ENCODE results near the gene MTMR12. TPM values are rescaled to one million over a fixed set of nuclear protein-coding genes. Genes with fewer than 3 reads are reported as not detected.

Gene MTMR12
- total and polyA plus RNA-seq, 2 donors (not counting 3 experiments of a cell fraction or from before 2014, with no cell fraction given), result 18.2 to 38.6 TPM

- Histone ChIP-seq H2AFZ (ENCODE audit: low read depth, low read length) (no peak overlapping the region), H3K79me2 (ENCODE audit: control insufficient read depth, insufficient read depth, low read length) (no peaks in the 10 kb centered on the region), H3K36me3 (ENCODE audit: control insufficient read depth in 2 of 2, extremely low read depth in 1 of 2, insufficient read depth in 2 of 2, low read length in 2 of 2) (peaks cover 6 to 11% of the 10 kb centered on the region in 2 experiments), H3K4me3 (replicated peaks in 1 of 3; ENCODE audit: insufficient read depth in 1 of 3, low read depth in 1 of 3, low read length in 3 of 3) (no peak overlapping the region), H3K27ac (ENCODE audit: insufficient read depth, low read depth, low read length) (no peak overlapping the region), H4K20me1 (replicated peaks; ENCODE audit: control insufficient read depth, extremely low read depth, insufficient read depth, low read length) (no peaks in the 10 kb centered on the region), H3K4me1 (ENCODE audit: control insufficient read depth, extremely low read depth, insufficient read depth, low read length) (peaks cover 21% of the 10 kb centered on the region), H3K4me2 (ENCODE audit: insufficient read depth, low read length) (no peak overlapping the region), H3K27me3 (ENCODE audit: control insufficient read depth in 2 of 2, insufficient read depth in 2 of 2, low read length in 2 of 2) (no peaks in the 10 kb centered on the region), H3K9me3 (replicated peaks; ENCODE audit: control insufficient read depth, insufficient read depth, low read length) (no peaks in the 10 kb centered on the region), H3K9me1 (replicated peaks; ENCODE audit: control insufficient read depth, extremely low read depth, insufficient read depth, low read length) (no peaks in the 10 kb centered on the region), H3K9ac (replicated peaks; ENCODE audit: extremely low read depth, insufficient read depth, low read length) (no peak overlapping the region)
- DNase-seq (ENCODE audit: low read depth, low spot score) (no peak), FAIRE-seq (no peak)
- intact Hi-C loops (cut with micrococcal nuclease) (no loop called here), dilution Hi-C loops (cut with MboI; ENCODE audit: extremely low pct_ligation_motif_present, low sequenced_read_pairs) (no loop called here)
- no TSS peak for BruUV-seq (replicated peaks)
- POLR2A ChIA-PET, result no interaction called here
- TF ChIP-seq JUN (IDR thresholded peaks at IDR 0.05; ENCODE audit: borderline replicate concordance, insufficient read depth, insufficient read length, low read depth) (no peak), FOS (IDR thresholded peaks at IDR 0.05; ENCODE audit: borderline replicate concordance, insufficient read depth, low read length) (no peak), MYC (IDR thresholded peaks at IDR 0.05; ENCODE audit: low read depth, low read length) (no peak), MAX (IDR thresholded peaks at IDR 0.05; ENCODE audit: insufficient read depth, insufficient read length) (no peak), GATA2 (IDR thresholded peaks at IDR 0.05; ENCODE audit: insufficient read depth, insufficient read length, low read depth, low read length) (no peak), POLR2A (IDR thresholded peaks at IDR 0.05; ENCODE audit: low read depth, low read length) (no peak), POLR2AphosphoS5 (IDR thresholded peaks at IDR 0.05; ENCODE audit: insufficient read depth, low read depth, low read length) (no peak), EZH2 (IDR thresholded peaks at IDR 0.05; ENCODE audit: borderline replicate concordance, low read depth, low read length, severe bottlenecking) (no peak), CTCF (IDR thresholded peaks at IDR 0.05; ENCODE audit: extremely low read depth in 1 of 2, insufficient read depth in 1 of 2, low read depth in 1 of 2, low read length in 2 of 2) (no peak)
- CTCF ChIA-PET, result interaction anchor here (1.0 to 1.4 kb wide), 2 partner anchors 14 to 29 kb away, joined by 3 to 5 read pairs; no protein-coding TSS in a partner anchor
These were observed 41.8 kb downstream of the MTMR12 start for GRCh38 chr5:32270946-32271345.
